Hematopoietic multipotent progenitor cell treated with erythropoietin and hydrocortisone succinate and interleukin-3 and kit ligand, for 6 days (in vitro differentiated cells): Measurements from ENCODE around the gene GNB3.

Experiments used
- DNase-seq: peaks from one replicate; pipeline ENCODE4 v3.0.0-alpha.2; 2015

The GNB3 gene

GRCh38 chr12:6840761-6841515 lies at the start of gene GNB3:
Gene GNB3 (plus strand): TSS chr12:6840925. CDS start chr12:6841288, 363 bp downstream.
- DNase-seq: no peak

DNA sequence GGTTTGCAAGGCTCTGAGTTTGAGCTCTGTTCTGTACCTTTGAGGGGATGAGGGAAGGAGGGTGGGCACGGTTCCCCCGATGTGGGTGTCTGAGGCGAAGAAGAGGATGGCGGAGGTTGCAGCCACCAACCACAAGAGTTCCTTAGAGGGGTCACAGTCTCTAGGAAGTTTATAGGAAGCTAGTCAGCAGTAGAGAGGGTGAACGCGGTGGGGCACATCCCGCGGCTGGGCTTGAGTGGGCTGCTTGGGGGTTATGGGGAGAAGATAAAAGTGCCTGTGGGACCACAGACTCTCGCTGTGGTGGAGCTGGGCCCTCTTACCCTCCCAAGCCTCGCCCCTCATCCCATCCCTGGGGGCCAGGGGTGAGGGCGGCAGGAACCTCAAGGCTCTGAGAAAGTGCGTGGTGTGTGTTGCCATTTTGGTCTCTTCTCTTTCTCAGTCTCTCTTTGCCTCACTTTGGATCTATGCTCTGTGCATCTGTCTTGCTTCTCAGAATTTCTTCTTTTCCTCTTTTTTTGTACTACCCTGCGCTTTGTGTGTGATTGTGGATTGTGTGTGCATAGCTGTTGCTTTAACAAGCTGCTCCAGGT lies 48.7 kb upstream of the GNB3 start:
- DNase-seq: no peak

- DNase-seq: peak; percentile 42
Observed at GRCh38 chr12:6792522-6793201, 48.1 kb upstream of the GNB3 start.

DNA sequence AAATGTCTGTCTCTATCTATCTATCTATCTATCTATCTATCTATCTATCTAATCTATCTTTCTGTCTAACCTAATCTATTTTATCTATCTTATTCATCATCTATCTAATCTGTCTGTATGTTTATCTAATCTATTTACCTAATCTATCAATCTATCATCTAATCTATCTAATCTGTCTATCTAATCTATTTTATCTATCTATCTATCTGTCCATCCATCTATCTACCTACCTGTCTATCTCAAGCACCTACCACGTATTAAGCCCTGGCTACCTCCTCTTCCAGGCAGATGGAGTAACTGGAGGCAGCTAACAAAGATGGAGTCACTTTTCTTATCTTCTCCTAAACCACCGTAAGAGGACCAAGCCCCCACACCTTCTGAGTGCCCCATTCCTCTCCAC lies 45.6 kb upstream of the GNB3 start:
- DNase-seq: no peak

DNA sequence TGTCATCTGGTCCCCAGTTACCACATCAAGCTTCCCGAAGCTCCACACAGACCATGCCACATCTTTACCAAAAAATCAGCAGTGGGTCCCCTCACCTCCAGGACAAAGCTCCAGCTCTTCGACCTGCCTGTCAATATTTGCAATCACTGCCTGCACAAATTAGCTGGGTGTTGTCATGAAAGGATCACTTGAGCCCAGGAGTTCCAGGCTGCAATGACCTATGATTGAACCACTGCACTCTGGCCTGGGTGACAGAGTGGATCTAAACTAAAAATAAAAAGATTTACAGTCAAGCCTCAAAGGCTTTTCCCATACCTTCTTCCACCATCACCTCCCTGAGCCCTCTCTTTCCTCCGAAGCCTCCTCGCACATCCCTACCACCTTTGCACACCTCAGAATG lies 44.1 kb upstream of the GNB3 start:
- no peak for DNase-seq

DNA sequence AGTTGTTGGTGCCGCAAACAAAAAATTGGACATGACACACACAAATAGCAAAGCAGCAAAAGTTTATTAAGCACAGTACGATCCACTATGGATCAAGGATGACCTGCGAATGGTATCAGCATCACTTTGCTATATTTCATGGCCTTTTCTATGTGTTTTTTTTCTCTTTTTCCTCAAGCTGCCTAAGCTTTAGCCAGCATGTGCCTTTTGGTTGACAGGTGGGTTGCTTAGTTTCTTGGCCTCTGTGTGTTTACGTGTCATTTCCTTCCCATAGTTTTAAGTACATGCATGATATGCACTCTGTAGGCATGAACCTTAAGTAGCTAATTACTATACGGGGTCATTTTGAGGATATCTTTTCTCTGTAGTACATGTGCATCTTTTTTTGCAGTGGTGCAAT lies 41.6 kb upstream of the GNB3 start:
- DNase-seq: no peak

DNA sequence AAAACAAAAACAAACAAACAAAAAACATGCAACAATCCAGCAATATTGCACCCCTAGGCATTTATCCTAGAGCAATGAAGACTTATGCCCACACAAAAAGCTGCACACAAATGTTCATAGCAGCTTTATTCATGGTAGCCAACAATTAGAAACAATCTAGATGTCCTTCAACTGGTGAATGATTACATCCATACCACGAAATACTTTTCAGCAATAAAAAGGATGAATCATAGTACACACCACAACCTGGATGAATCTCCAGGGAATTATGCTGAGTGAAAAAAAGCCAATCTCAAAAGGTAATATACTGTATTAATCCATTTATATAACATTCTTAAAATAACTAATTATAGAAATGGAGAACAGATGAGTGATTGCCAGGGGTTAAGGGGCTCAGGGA lies 33.6 kb upstream of the GNB3 start:
- DNase-seq: no peak

DNA sequence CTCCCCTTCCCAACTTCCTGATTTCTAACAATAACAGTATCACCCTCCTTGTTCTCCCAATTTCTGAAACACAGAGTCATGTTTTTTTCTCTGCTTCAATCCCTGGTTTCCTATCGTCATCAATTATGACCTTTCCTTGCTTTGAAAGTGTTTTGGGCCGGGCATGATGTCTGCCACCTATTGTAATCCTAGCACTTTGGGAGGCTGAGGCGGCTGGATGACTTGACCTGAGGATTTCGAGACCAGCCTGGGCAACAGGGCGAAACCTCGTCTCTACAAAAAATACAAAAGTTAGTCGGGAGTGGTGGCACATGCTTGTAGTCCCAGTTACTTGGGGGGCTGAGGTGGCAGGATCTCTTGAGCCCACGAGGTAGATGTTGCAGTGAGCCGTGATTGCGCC lies 31.7 kb upstream of the GNB3 start:
- DNase-seq: no peak

GRCh38 chr12:6810758-6811157 lies 30.0 kb upstream of the GNB3 start:
- no peak for DNase-seq

- no peak for DNase-seq
Observed at GRCh38 chr12:6813363-6813762, 27.4 kb upstream of the GNB3 start.

DNA sequence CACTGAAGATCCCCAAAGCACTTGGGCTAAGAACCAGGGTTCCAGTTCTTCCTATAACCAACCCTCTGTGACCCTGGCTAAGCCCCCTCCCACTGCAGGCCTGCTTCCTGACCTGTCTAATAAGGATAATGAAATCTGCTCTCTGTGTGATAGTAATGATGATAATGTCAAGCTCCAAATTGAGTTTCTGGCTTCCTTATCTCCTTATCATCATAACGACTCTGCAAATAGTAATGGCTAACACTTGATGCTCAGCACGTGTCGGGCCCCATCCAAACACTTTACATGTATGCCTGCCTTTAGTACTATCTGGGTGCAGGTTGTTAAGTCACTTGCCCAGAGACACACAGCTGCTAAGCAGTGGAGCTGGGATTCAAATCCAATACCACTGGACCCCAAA lies 24.1 kb upstream of the GNB3 start:
- no peak for DNase-seq

DNA sequence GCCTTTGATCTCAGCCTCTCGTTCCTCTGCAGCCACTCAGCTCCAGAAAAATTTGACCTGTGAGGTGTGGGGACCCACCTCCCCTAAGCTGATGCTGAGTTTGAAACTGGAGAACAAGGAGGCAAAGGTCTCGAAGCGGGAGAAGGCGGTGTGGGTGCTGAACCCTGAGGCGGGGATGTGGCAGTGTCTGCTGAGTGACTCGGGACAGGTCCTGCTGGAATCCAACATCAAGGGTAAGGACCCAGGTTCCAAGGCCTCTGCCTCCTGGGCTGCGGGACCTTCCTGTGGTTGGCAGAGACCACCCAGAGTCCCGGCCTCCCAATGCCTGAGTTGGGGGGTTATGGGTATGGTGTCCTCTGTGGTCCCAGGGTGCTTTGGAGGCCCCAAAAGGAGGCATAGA lies 23.6 kb upstream of the GNB3 start:
- DNase-seq: no peak

DNA sequence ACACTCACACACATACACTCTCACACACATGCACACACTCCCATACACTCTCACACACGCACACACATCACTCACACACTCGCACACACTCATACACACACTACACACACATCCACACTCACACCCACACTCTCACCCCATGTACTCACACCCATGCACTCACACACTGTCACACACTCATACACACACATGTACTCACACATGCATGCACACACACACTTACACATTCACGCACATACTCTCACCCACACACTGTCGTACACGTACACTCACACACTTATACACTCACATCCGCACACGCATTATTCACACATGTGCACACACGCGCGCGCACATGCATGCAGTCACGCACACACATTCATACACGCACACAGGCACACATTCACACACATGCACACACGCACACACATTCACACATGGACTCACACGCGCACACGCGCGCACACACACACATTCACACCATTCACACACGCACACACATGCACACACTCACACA lies 23.0 kb upstream of the GNB3 start:
- no peak for DNase-seq

- DNase-seq: no peak
Observed at GRCh38 chr12:6818222-6818621, 22.5 kb upstream of the GNB3 start.

- no peak for DNase-seq
Observed at GRCh38 chr12:6818645-6819044, 22.1 kb upstream of the GNB3 start.

DNA sequence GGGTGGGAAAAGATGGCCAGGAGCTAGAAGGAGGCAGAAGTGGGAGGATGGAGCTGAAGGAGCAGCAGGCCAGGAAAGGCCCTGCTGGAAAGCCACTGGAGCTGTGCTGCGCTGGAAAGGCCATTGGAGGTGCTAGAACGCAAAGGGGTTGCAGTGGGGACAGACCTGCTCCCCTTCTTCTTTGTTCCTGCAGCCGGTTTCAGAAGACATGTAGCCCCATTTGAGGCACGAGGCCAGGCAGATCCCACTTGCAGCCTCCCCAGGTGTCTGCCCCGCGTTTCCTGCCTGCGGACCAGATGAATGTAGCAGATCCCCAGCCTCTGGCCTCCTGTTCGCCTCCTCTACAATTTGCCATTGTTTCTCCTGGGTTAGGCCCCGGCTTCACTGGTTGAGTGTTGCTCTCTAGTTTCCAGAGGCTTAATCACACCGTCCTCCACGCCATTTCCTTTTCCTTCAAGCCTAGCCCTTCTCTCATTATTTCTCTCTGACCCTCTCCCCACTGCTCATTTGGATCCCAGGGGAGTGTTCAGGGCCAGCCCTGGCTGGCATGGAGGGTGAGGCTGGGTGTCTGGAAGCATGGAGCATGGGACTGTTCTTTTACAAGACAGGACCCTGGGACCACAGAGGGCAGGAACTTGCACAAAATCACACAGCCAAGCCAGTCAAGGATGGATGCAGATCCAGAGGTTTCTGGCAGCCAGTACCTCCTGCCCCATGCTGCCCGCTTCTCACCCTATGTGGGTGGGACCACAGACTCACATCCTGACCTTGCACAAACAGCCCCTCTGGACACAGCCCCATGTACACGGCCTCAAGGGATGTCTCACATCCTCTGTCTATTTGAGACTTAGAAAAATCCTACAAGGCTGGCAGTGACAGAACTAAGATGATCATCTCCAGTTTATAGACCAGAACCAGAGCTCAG lies 21.4 kb upstream of the GNB3 start:
- DNase-seq: no peak

- no peak for DNase-seq
Observed at GRCh38 chr12:6820166-6820565, 20.6 kb upstream of the GNB3 start.

- DNase-seq: peak; percentile 38
Observed at GRCh38 chr12:6821591-6822425, 18.9 kb upstream of the GNB3 start, which contains the start of gene GPR162. Gene GPR162 (plus strand): TSS chr12:6821821. CDS start chr12:6823899, 2,078 bp downstream.

- no peak for DNase-seq
Observed at GRCh38 chr12:6822426-6823135, 18.1 kb upstream of the GNB3 start.

DNA sequence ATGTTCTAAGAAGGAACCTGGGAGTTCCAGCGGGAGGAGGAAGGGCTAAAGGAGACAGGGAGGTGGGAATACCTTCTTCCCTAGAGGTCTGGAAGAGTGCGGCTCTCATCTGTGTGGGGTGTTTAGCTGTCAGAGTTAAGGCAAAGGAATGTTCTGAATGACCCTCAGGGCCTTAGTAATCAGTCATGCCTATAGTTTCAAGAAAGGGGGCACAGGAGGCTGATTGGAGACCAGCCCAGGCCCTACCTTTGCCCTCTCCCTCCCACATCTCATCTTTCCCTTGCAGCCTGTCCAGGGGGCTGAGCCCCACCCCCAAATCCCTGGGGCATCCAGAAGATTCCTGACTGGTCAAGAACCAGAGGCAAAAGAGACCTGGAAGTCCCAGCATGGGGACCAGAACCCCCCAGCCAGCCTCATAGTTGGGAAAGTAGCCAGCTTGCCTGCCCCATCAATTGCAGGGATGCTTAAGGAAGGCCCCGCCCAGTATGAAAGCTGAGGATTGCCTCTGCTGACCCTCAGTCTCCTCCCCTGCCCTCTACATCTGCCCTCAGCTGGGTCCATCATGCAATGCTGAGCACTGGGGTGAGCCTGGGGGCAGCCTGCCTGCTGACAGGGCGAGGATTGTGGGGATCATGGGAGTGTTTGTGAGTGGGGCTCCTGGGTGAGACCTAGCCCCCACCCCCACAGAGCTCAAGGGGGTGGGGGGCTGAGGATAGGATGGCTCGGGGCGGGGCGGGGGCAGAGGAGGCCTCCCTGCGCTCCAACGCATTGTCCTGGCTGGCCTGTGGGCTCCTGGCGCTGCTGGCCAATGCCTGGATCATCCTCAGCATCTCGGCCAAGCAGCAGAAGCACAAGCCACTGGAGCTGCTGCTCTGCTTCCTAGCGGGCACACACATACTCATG lies 17.3 kb upstream of the GNB3 start:
- DNase-seq: no peak
